Measurements from ENCODE around the gene HDAC4. TPM values are rescaled to one million over a fixed set of nuclear protein-coding genes. Genes with fewer than 3 reads are reported as not detected.

Gene HDAC4
- total and polyA plus RNA-seq, 10 of the 15 experiments (the other 5 are each of a cell fraction or from before 2014, with no cell fraction given) = 0.22 to 15.7 (median 4.8) TPM

- Histone ChIP-seq H3K9me3 (replicated peaks; ENCODE audit: control insufficient read depth, insufficient read depth, low read length) (no peaks in the 10 kb centered on the region), H3K27me3 (replicated peaks in 1 of 2; ENCODE audit: control insufficient read depth in 2 of 2, insufficient read depth in 2 of 2, low read length in 1 of 2) (no peaks in the 10 kb centered on the region), H3K9ac (ENCODE audit: control insufficient read depth, insufficient read depth, low read length) (no peak overlapping the region), H3K79me2 (ENCODE audit: control insufficient read depth, insufficient read depth, low read length) (no peaks in the 10 kb centered on the region), H3K36me3 (ENCODE audit: control insufficient read depth in 2 of 2, insufficient read depth in 2 of 2, low read length in 1 of 2) (no peaks in the 10 kb centered on the region), H2AFZ (ENCODE audit: control insufficient read depth, low read depth, low read length) (no peak overlapping the region), H3K4me1 (ENCODE audit: control insufficient read depth, insufficient read depth, low read length) (peaks cover 7% of the 10 kb centered on the region), H3K4me3 (no peak overlapping the region), H3K27ac (ENCODE audit: control insufficient read depth, insufficient read depth) (no peak overlapping the region), H4K20me1 (ENCODE audit: control insufficient read depth, insufficient read depth) (peaks cover 3% of the 10 kb centered on the region; the same call in 1 of the 2 replicates), H3K4me2 (ENCODE audit: control insufficient read depth, insufficient read depth) (no peak overlapping the region)
- FAIRE-seq = no peak
- intact Hi-C loops (cut with micrococcal nuclease; ENCODE audit: unreplicated experiment) (no loop called here), in situ Hi-C loops (cut with MboI) (no loop called here)
- no peak for TF ChIP-seq EZH2 (IDR thresholded peaks at IDR 0.05; ENCODE audit: borderline replicate concordance, control insufficient read depth, low read depth, low read length)
- no peak for TF ChIP-seq ESRRA (IDR thresholded peaks at IDR 0.05; ENCODE audit: low read length)
- TF ChIP-seq USF1 (IDR thresholded peaks at IDR 0.05; ENCODE audit: borderline replicate concordance, extremely low read length, insufficient read depth, low read depth, low read length) = no peak
- TF ChIP-seq HDAC6 (IDR thresholded peaks at IDR 0.05; ENCODE audit: unreplicated experiment) = no peak
- no peak for TF ChIP-seq CTCF (IDR thresholded peaks at IDR 0.05 in 2 of 3, conservative IDR thresholded peaks at IDR 0.05 in 1 of 3; ENCODE audit: control insufficient read depth in 2 of 3, extremely low read depth in 1 of 3, insufficient read depth in 1 of 3, low read depth in 3 of 3, low read length in 3 of 3)
- TF ChIP-seq CREM (IDR thresholded peaks at IDR 0.05; ENCODE audit: low read depth) = no peak
- TF ChIP-seq ZNF592 (IDR thresholded peaks at IDR 0.05) = no peak
- no peak for TF ChIP-seq CHD1 (IDR thresholded peaks at IDR 0.05; ENCODE audit: low read depth, low read length)
- no peak for TF ChIP-seq HSF1 (IDR thresholded peaks at IDR 0.05; ENCODE audit: low read depth, low read length)
- ChIA-PET POLR2A (no interaction called here), RAD21 (ENCODE audit: unreplicated experiment) (no interaction called here), SMC1A (ENCODE audit: uncharacterized antibody, unreplicated experiment) (interaction anchor here (1.1 kb wide), 2 partner anchors 22 to 50 kb away, joined by 3 read pairs; no protein-coding TSS in a partner anchor), CTCF (no interaction called here)
- WGBS (ENCODE audit: insufficient coverage, insufficient replicate concordance, low lambda C conversion rate, missing lambda C conversion rate) = 88% methylated on average over 8 of the region's 8 CpGs
- DNase-seq (ENCODE audit: low read depth, low spot score) = no peak
- no peak for ATAC-seq
- no TSS peak for BruUV-seq (replicated peaks)
Measured at GRCh38 chr2:239341146-239341732, 59.6 kb downstream of the HDAC4 start.

Measured in GM12878 (cell line).